GM12892 (cell line): Measurements from ENCODE around the gene SLC4A4.

Experiments used
- POLR2A ChIP-seq: IDR thresholded peaks from 2 replicates; pipeline ENCODE4 v1.6.1; 2011; ENCODE audit warnings: low read depth, low read length, control low read depth
- POLR2AphosphoS5 ChIP-seq: IDR thresholded peaks from 2 replicates; pipeline ENCODE4 v1.6.1; 2011; ENCODE audit warnings: low read depth, low read length, control low read depth
- TAF1 ChIP-seq: IDR thresholded peaks from 2 replicates; pipeline ENCODE4 v1.6.1; 2011; ENCODE audit warnings: low read depth, mild to moderate bottlenecking, control low read depth, low read length, borderline replicate concordance

GRCh38 chr4:71430609-71431008 lies 91.8 kb downstream of the SLC4A4 start:
- TF ChIP-seq TAF1 (no peak), POLR2A (no peak), POLR2AphosphoS5 (no peak)
